Neuronal stem cell (in vitro differentiated cells): ENCODE measurements around the gene ADGRF5.
"Not testable (repeated sequence)": the region's sequence is repeated elsewhere in the genome, so short reads cannot be mapped to it uniquely, and the experiment has no call there.

ENCODE experiments used
- DNase-seq: peaks from one replicate; pipeline ENCODE4 v3.0.0-alpha.2; 2013; ENCODE audit warnings: low spot score
- H2AFZ ChIP-seq: one replicate; pipeline ENCODE4 v1.6.1; 2013; ENCODE audit warnings: mild to moderate bottlenecking, low read length, inconsistent platforms
- H2AK5ac ChIP-seq: 2 replicates; pipeline ENCODE4 v1.6.1; 2013; ENCODE audit warnings: low read depth, mild to moderate bottlenecking, inconsistent platforms, low read length, moderate library complexity, mixed read lengths
- H2BK120ac ChIP-seq: 2 replicates; pipeline ENCODE4 v1.6.1; 2013; ENCODE audit warnings: low read depth, mild to moderate bottlenecking, inconsistent platforms, low read length, moderate library complexity, mixed read lengths
- H2BK12ac ChIP-seq: one replicate; pipeline ENCODE4 v1.6.1; 2013; ENCODE audit warnings: low read length, inconsistent platforms
- H2BK15ac ChIP-seq: 2 replicates; pipeline ENCODE4 v1.6.1; 2013; ENCODE audit warnings: mild to moderate bottlenecking, low read length, inconsistent platforms, mixed read lengths
- H2BK5ac ChIP-seq: one replicate; pipeline ENCODE4 v1.6.1; 2013; ENCODE audit warnings: inconsistent platforms, mild to moderate bottlenecking, low read length, moderate library complexity
- H3K14ac ChIP-seq: one replicate; pipeline ENCODE4 v1.6.1; 2013; ENCODE audit warnings: low read length, inconsistent platforms
- H3K18ac ChIP-seq: 2 replicates; pipeline ENCODE4 v1.6.1; 2013; ENCODE audit warnings: low read length, inconsistent platforms
- H3K23ac ChIP-seq: 2 replicates; pipeline ENCODE4 v1.6.1; 2013; ENCODE audit warnings: low read depth, mild to moderate bottlenecking, mixed read lengths, low read length, inconsistent platforms; ENCODE audit not compliant: poor library complexity
- H3K27ac ChIP-seq: replicated peaks from 3 replicates; pipeline ENCODE4 v1.5.1; 2013; ENCODE audit warnings: low read length, inconsistent platforms
- H3K27me3 ChIP-seq, 3 experiments: 2 replicates each; pipeline ENCODE4 v1.6.1; 2013; ENCODE audit warnings: low read length in 3 of 3, mild to moderate bottlenecking in 2 of 3, inconsistent platforms in 1 of 3, low read depth in 1 of 3, mixed read lengths in 1 of 3, moderate library complexity in 1 of 3; ENCODE audit not compliant: control insufficient read depth in 3 of 3, insufficient read depth in 3 of 3
- H3K36me3 ChIP-seq, 2 donors: replicated peaks in 1 of 2; 2 replicates each; pipeline ENCODE4 v1.6.1; 2013; ENCODE audit warnings: low read length in 2 of 2; ENCODE audit not compliant: control insufficient read depth in 2 of 2, insufficient read depth in 2 of 2
- H3K4ac ChIP-seq: 2 replicates; pipeline ENCODE4 v1.6.1; 2013; ENCODE audit warnings: inconsistent platforms, mild to moderate bottlenecking, low read length, moderate library complexity
- H3K4me1 ChIP-seq, 2 donors: 1 replicate in 1 of 2; 2 replicates in 1 of 2; pipeline ENCODE4 v1.6.1; 2013; ENCODE audit warnings: low read length in 2 of 2, low read depth in 1 of 2; ENCODE audit not compliant: control insufficient read depth in 2 of 2, insufficient read depth in 1 of 2
- H3K4me2 ChIP-seq: one replicate; pipeline ENCODE4 v1.6.1; 2013; ENCODE audit warnings: mild to moderate bottlenecking, low read length, inconsistent platforms; ENCODE audit not compliant: insufficient read depth, poor library complexity, severe bottlenecking
- H3K4me3 ChIP-seq, 2 donors: 2 replicates each; pipeline ENCODE4 v1.5.1; 2013; ENCODE audit warnings: low read length in 2 of 2, mild to moderate bottlenecking in 2 of 2, inconsistent platforms in 1 of 2, moderate library complexity in 1 of 2
- H3K79me1 ChIP-seq: one replicate; pipeline ENCODE4 v1.6.1; 2013; ENCODE audit warnings: low read depth, mild to moderate bottlenecking, inconsistent platforms, low read length, moderate library complexity
- H3K9ac ChIP-seq: one replicate; pipeline ENCODE4 v1.6.1; 2013; ENCODE audit warnings: mild to moderate bottlenecking, low read depth, low read length, inconsistent platforms; ENCODE audit not compliant: poor library complexity
- H3K9me3 ChIP-seq, 2 donors: replicated peaks in 1 of 2; 2 replicates each; pipeline versions ENCODE3 to v1.6.1; 2013; ENCODE audit warnings: low read length in 2 of 2, mild to moderate bottlenecking in 2 of 2, inconsistent platforms in 1 of 2, low read depth in 1 of 2, mixed read lengths in 1 of 2, moderate library complexity in 1 of 2; ENCODE audit not compliant: control insufficient read depth in 2 of 2, insufficient read depth in 1 of 2
- H4K8ac ChIP-seq: one replicate; pipeline ENCODE4 v1.6.1; 2013; ENCODE audit warnings: low read depth, mild to moderate bottlenecking, inconsistent platforms, low read length, moderate library complexity
- H4K91ac ChIP-seq: one replicate; pipeline ENCODE4 v1.6.1; 2013; ENCODE audit warnings: low read length, low read depth, mild to moderate bottlenecking, inconsistent platforms; ENCODE audit not compliant: poor library complexity
- WGBS, 2 donors: extraction: QIAGEN DNeasy Blood & Tissue Kit; methylation state at CpG; one replicate each; pipeline ENCODE4 v1.1.7; 2013; ENCODE audit warnings: missing lambda C conversion rate in 2 of 2, mixed read lengths in 1 of 2; ENCODE audit not compliant: insufficient read length in 2 of 2, insufficient replicate concordance in 1 of 2; ENCODE audit errors: extremely low coverage in 2 of 2; 5-methylcytosine and 5-hydroxymethylcytosine counted together

The ADGRF5 gene

DNA sequence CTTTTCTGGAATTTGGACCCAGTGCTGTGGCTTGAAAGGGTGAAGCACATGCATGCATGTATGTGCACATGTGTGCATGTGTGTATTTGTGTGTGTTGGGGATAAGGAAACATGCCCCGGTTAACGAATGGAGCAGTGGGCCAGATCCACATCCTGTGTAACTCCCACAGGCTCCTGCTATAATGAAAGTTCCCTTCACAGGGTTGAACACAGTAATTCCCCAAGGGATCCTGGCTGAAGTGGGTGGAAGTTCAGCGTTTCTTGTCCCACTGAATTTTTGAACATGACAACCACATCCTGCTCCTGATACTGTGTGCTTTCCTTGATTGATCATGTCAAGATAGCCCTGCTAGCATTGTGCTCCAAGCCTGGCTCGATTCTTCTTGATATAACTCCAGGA, 70.2 kb downstream of the ADGRF5 start:
- not testable (repeated sequence) for H3K4me1 ChIP-seq, H3K18ac ChIP-seq, H3K4me2 ChIP-seq, H3K23ac ChIP-seq, H2BK120ac ChIP-seq, H2AFZ ChIP-seq, DNase-seq, H3K9ac ChIP-seq, H3K4me3 ChIP-seq, H3K4ac ChIP-seq, H2AK5ac ChIP-seq, H2BK15ac ChIP-seq, H3K79me1 ChIP-seq, H3K14ac ChIP-seq, H2BK12ac ChIP-seq, H3K9me3 ChIP-seq, H4K8ac ChIP-seq, H2BK5ac ChIP-seq, H4K91ac ChIP-seq, H3K36me3 ChIP-seq, H3K27ac ChIP-seq
- peaks cover 0 to 12% (median 2%) of the 10 kb centered on the region in 3 experiments for H3K27me3 ChIP-seq
- no CpG with 5 or more reads among the region's 4 CpGs for WGBS, 2 donors

DNA sequence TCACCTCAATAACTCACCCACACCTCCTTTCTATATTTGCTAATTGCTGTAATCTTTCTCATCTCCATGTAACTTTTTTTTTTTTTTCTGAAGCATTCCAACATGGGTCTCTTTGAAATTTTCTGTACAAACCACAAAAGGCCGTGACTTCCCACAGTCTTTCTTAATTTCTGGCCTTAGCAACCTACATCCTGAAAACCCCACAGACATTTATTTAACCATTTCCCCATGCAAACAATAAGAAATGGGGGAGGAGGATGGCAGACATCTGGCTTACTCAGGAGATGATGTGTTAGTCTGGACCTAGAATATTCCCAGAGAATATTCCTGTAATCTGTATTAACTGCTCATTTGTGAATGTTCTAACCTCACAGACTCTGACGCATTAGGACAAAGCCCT, 70.9 kb downstream of the ADGRF5 start:
- Histone ChIP-seq H3K18ac (no peak overlapping the region), H3K23ac (no peak overlapping the region), H3K36me3 (no peaks in the 10 kb centered on the region), H3K9me3 (no peaks in the 10 kb centered on the region), H3K4me1 (peaks cover 0 to 3% of the 10 kb centered on the region in 2 donors), H3K27ac (no peak overlapping the region), H2BK12ac (no peak overlapping the region), H2BK120ac (no peak overlapping the region), H2BK15ac (no peak overlapping the region), H2BK5ac (no peak overlapping the region), H3K14ac (no peak overlapping the region), H3K27me3 (peaks cover 0 to 12% (median 2%) of the 10 kb centered on the region in 3 experiments), H2AK5ac (no peak overlapping the region), H3K79me1 (peaks cover 1% of the 10 kb centered on the region), H3K4me3 (no peak overlapping the region), H2AFZ (no peak overlapping the region), H3K4me2 (no peak overlapping the region), H4K91ac (no peak overlapping the region), H3K4ac (no peak overlapping the region), H4K8ac (no peak overlapping the region), H3K9ac (no peak overlapping the region)
- WGBS, 2 donors, result no CpG with 5 or more reads among the region's 2 CpGs
- DNase-seq, result no peak

DNA sequence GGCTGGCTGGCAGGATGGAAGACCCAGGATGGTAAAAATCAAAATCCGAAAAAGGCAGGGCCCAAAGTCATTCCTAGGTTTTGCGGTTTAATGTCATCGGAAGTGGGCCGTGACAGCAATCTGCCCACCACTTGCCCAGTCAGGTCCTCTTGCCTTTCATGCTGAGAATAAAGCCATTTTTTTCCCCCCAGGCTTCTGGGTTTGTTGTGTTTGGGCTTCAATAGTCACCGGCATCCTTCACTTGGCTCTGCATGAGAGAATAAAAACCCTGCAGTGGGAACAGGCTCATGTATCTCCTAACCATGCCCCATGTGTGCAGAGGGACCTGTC, 72.4 kb downstream of the ADGRF5 start:
- H3K4me2 ChIP-seq, result no peak overlapping the region
- peaks cover 1% of the 10 kb centered on the region for H3K79me1 ChIP-seq
- H3K4me3 ChIP-seq, result no peak overlapping the region
- no peak overlapping the region for H2AFZ ChIP-seq
- no peaks in the 10 kb centered on the region for H3K9me3 ChIP-seq
- H3K4me1 ChIP-seq, result peaks cover 0 to 3% of the 10 kb centered on the region in 2 donors
- H3K36me3 ChIP-seq, result no peaks in the 10 kb centered on the region
- no peak overlapping the region for H3K27ac ChIP-seq
- no peak overlapping the region for H3K23ac ChIP-seq
- H3K4ac ChIP-seq, result no peak overlapping the region
- H3K18ac ChIP-seq, result no peak overlapping the region
- H3K27me3 ChIP-seq, result peaks cover 0 to 12% (median 2%) of the 10 kb centered on the region in 3 experiments
- H2AK5ac ChIP-seq, result no peak overlapping the region
- H3K9ac ChIP-seq, result no peak overlapping the region
- H4K91ac ChIP-seq, result no peak overlapping the region
- no peak overlapping the region for H2BK120ac ChIP-seq
- WGBS, 2 donors, result no CpG with 5 or more reads among the region's 5 CpGs
- H2BK5ac ChIP-seq, result no peak overlapping the region
- no peak for DNase-seq
- no peak overlapping the region for H2BK15ac ChIP-seq
- H3K14ac ChIP-seq, result no peak overlapping the region
- no peak overlapping the region for H2BK12ac ChIP-seq
- no peak overlapping the region for H4K8ac ChIP-seq

DNA sequence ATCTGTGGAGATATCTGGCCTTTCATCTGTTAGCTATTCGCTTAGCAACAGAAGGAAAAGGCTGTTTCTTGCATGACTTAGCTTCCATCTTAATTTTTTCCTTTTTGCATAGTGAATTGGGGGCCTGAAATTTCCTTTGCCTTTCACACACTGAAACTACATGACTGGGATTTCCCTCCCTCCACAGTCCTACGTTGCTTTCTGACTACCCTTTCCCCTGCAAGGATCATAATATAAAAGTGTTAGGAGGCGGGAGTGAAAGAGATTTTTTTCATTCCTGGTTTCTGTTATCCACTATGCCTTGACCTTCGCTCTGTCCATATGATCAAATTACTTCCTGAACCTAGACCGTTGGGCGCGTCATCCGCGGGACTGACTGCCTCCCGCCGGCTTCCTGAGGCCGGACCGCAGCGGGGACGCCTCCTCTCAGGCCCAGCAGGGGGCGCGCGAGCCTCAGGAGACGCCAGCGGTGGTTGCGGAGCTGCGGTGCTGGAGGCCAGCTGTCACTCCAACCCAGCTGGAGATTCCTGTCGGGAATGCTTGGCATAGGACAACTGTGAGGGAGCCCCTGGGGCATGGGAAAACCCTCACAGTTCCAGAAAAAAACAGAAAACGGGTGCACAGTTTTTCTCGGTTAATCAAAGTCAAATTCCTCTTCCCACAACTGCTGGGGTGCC, 72.9 kb downstream of the ADGRF5 start:
- no CpG with 5 or more reads among the region's 25 CpGs for WGBS, 2 donors

More for the DNA sequence above, 72.9 kb downstream of the ADGRF5 start:
- Histone ChIP-seq H3K18ac (no peak overlapping the region), H2AK5ac (no peak overlapping the region), H2BK15ac (no peak overlapping the region), H3K9ac (no peak overlapping the region), H2BK5ac (no peak overlapping the region), H3K4me2 (no peak overlapping the region), H3K27ac (no peak overlapping the region), H3K27me3 (peaks cover 0 to 12% (median 2%) of the 10 kb centered on the region in 3 experiments), H3K23ac (no peak overlapping the region), H2BK120ac (no peak overlapping the region), H2AFZ (peak overlapping the region; percentile 47), H3K36me3 (no peaks in the 10 kb centered on the region), H4K8ac (no peak overlapping the region), H2BK12ac (no peak overlapping the region), H3K9me3 (no peaks in the 10 kb centered on the region), H3K14ac (no peak overlapping the region), H4K91ac (no peak overlapping the region), H3K79me1 (peaks cover 1% of the 10 kb centered on the region), H3K4ac (no peak overlapping the region), H3K4me1 (peaks cover 0 to 3% of the 10 kb centered on the region in 2 donors), H3K4me3 (no peak overlapping the region)
- DNase-seq, result peak; percentile 77
